ENCODE measurements around the gene LRP1.
A peak's percentile ranks its signal among the peaks of the same experiment; 100 is the strongest.
"Not testable (repeated sequence)": the region's sequence is repeated elsewhere in the genome, so short reads cannot be mapped to it uniquely, and the experiment has no call there.

Gene LRP1

GRCh38 chr12:57112492-57113294, 15.6 kb upstream of the LRP1 start:
- DNase-seq = no peak

GRCh38 chr12:57116580-57117281, 11.6 kb upstream of the LRP1 start:
- DNase-seq = no peak

GRCh38 chr12:57118711-57119271, 9.5 kb upstream of the LRP1 start:
- peak; percentile 36 for DNase-seq

- no peak for DNase-seq
These were observed 8.8 kb upstream of the LRP1 start for GRCh38 chr12:57119294-57120085.

- DNase-seq = not testable (repeated sequence)
These were observed 7.6 kb upstream of the LRP1 start for GRCh38 chr12:57120718-57121117.

DNA sequence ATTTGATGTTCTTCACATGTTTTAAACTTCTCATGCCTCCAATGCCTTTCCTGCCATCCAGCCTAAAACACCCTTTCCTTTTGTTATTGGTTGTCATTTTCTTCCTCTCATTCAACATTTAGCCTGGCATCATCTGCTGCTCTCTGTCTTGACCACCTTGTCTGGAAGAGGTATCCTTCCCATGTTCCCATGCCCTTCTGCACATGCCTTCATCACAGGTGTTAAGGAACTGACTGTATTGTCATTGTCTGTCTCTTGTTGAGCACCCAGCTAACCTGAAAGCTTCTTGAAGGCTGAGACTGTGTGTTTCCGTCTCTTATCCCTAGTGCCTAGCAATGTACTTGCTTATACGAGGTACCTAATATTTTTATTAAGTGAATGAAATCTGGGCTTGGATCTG, 4.5 kb upstream of the LRP1 start:
- no peak for DNase-seq

- DNase-seq = peak; percentile 75
These were observed 3.9 kb upstream of the LRP1 start for GRCh38 chr12:57124261-57124877.

GRCh38 chr12:57126061-57126460, 2.2 kb upstream of the LRP1 start:
- DNase-seq = no peak

- DNase-seq = no peak
These were observed 1.7 kb upstream of the LRP1 start for GRCh38 chr12:57126561-57126960.

GRCh38 chr12:57127101-57127725, 1.1 kb upstream of the LRP1 start:
- DNase-seq = no peak

- no peak for DNase-seq
These were observed 400 bp downstream of the LRP1 start for GRCh38 chr12:57128519-57129247.

DNA sequence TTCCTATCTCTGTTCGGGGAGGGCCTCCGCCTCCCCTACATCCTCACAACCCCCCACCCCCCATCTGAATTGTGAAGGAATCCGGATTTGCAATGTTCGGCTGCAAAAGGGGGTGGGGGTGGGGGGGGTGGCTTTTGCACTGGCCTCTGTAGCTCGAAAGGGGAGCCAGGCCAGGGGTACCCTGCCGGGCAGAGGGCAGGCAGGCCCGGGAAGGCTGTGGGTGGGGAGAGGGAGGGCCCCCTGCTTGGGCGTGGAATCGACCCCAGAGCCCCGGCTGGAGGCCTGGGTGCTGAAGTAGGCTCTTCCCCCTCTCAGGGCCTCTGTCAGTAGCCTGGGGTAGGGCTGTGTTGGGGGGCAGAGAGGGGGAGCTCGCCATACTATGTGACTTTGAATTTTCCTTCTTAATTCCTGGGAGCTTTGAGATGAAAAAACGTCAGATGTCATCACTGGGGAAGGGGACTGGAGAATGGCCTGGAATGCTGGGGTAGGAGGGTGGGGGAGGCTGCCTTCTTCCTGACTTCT, 1.1 kb downstream of the LRP1 start:
- DNase-seq = peak; percentile 59

DNA sequence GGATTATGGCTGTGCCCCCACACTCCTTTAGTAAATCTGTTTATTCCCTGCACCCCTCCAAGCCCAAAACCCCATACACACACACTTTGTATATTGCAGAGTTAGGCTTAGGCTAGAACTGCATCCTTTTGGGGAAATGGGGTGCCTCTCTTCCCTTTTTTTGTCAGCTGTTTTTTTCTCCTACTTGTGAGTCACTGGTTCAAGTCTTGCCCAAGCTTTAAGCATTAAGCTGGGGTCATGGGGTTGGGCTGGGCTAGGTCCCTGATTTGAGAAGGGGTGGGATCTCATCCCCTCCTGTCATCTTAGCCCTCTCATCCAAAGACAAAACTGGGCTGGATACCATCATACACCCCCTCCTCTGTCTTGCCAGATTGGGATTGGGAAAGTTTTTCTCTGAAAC, 1.6 kb downstream of the LRP1 start:
- peak; percentile 45 for DNase-seq

DNA sequence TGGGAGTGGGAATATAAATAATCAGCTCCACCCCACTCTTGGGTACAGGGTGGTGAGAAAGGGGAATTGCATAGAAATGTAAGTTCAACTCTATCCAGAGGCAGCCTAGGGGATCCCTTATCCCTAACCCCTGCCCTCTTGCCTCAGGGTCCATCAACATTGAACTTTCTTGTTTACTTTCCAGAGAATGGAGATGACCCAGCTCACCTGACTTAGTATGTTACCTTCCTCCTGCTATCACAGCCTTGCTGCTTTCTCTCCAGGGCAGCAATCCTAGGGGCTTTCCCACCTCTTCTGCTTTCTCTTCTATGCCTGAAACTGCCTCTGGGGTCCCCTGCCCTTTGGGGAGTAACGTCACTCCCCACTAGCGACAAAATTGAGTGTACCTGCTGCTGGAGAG, 2.7 kb downstream of the LRP1 start:
- no peak for DNase-seq

- DNase-seq = peak; percentile 56
These were observed 3.8 kb downstream of the LRP1 start for GRCh38 chr12:57131896-57132744.

DNA sequence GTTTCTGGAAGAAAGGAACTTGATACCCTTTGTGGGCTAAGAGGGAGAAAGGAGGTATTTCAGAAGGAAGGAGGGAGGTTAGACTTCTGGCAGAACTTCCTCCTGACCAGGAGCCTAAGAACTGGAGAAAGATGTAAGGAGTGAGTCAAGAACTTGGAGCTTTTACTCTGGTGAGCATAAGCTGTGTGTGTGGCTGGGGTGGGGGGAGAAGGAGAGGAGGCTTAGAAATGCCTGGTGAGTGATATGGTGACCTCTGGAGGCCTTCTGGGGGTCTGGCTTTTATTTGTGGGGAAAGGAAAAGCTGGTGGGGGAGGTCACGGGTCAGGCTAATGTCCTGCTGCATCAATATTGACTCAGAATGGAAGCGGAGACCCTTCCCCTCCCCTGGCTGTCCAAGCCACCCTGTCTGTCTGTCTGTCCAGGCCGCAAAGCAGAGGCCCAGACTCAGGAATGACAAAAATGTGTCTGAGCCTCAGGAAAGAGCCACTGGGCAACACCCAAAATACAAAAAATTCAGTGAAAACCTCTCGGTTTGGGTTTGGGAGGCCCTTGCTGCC, 4.8 kb downstream of the LRP1 start:
- peak; percentile 85 for DNase-seq

GRCh38 chr12:57133916-57134315, 5.6 kb downstream of the LRP1 start:
- DNase-seq = no peak

DNA sequence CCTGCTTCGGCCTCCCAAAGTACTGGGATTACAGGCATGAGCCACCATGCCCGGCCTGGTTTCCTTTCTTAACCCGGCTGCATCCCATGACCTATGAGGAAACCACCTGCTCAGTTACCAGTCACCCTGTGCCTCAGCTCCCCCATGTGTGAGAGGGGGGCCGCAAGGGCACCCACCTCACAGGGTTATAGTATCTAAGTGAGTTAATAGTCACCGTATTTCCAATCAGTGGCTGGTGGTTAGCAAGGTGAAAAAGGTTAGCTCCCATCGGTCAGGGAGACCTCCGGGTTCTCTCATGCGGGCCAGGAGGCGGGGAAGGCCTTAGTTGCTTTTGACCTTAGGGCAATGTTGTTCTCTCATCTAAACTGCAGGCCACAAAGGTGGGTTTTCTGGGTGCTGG, 6.7 kb downstream of the LRP1 start:
- no peak for DNase-seq

- peak; percentile 66 for DNase-seq
These were observed 7.4 kb downstream of the LRP1 start for GRCh38 chr12:57135527-57136326.

Data from fibroblast of skin of right biceps (primary cell).